Mesenchymal stem cell (in vitro differentiated cells and primary cell): Measurements from ENCODE around the gene CNKSR3.

Experiments
- DNase-seq: peaks from one replicate; pipeline ENCODE4 v3.0.0-alpha.2; 2013
- H2AFZ ChIP-seq: one replicate; pipeline ENCODE4 v1.6.1; 2013; ENCODE audit warnings: low read depth, mild to moderate bottlenecking, control low read depth, inconsistent platforms, low read length, moderate library complexity
- H2AK5ac ChIP-seq: 2 replicates; pipeline ENCODE4 v1.6.1; 2013; ENCODE audit warnings: low read length, moderate library complexity, mild to moderate bottlenecking, inconsistent platforms; ENCODE audit not compliant: severe bottlenecking
- H2BK120ac ChIP-seq: one replicate; pipeline ENCODE4 v1.6.1; 2013; ENCODE audit warnings: low read depth, mild to moderate bottlenecking, inconsistent platforms, low read length, moderate library complexity
- H2BK12ac ChIP-seq, 2 experiments: one replicate each; pipeline ENCODE4 v1.6.1; 2013; ENCODE audit warnings: inconsistent platforms in 2 of 2, low read length in 2 of 2, mild to moderate bottlenecking in 2 of 2, moderate library complexity in 2 of 2, control low read depth in 1 of 2
- H2BK15ac ChIP-seq: one replicate; pipeline ENCODE4 v1.6.1; 2013; ENCODE audit warnings: mild to moderate bottlenecking, low read depth, inconsistent platforms; ENCODE audit not compliant: poor library complexity, severe bottlenecking
- H2BK5ac ChIP-seq: 2 replicates; pipeline ENCODE4 v1.6.1; 2013; ENCODE audit warnings: low read depth, mild to moderate bottlenecking, low read length, control low read depth, inconsistent platforms; ENCODE audit not compliant: poor library complexity, severe bottlenecking
- H3K14ac ChIP-seq, 2 experiments: one replicate each; pipeline ENCODE4 v1.6.1; 2013; ENCODE audit warnings: inconsistent platforms in 2 of 2, low read length in 2 of 2, control low read depth in 1 of 2, mild to moderate bottlenecking in 1 of 2, moderate library complexity in 1 of 2
- H3K18ac ChIP-seq, 2 experiments: one replicate each; pipeline ENCODE4 v1.6.1; 2013; ENCODE audit warnings: inconsistent platforms in 2 of 2, low read length in 2 of 2, control low read depth in 1 of 2, low read depth in 1 of 2, mild to moderate bottlenecking in 1 of 2
- H3K23ac ChIP-seq, 2 experiments: one replicate each; pipeline ENCODE4 v1.6.1; 2013; ENCODE audit warnings: inconsistent platforms in 2 of 2, low read length in 2 of 2, mild to moderate bottlenecking in 2 of 2, moderate library complexity in 2 of 2, control low read depth in 1 of 2
- H3K27ac ChIP-seq: 2 replicates; pipeline ENCODE4 v1.5.1; 2013; ENCODE audit warnings: mild to moderate bottlenecking, moderate library complexity, low read length, control low read depth, inconsistent platforms; ENCODE audit not compliant: poor library complexity, severe bottlenecking
- H3K27me3 ChIP-seq, 2 experiments: 2 replicates each; pipeline versions ENCODE4 v1.6.1 to v1.7.0; 2013; ENCODE audit warnings: low read length in 2 of 2, mild to moderate bottlenecking in 2 of 2, moderate library complexity in 2 of 2, control low read depth in 1 of 2, inconsistent platforms in 1 of 2; ENCODE audit not compliant: control insufficient read depth in 1 of 2, insufficient read depth in 1 of 2
- H3K36me3 ChIP-seq, 2 experiments: 2 replicates each; pipeline versions ENCODE4 v1.6.1 to v1.7.0; 2013; ENCODE audit warnings: low read length in 2 of 2, control low read depth in 1 of 2, inconsistent platforms in 1 of 2, low read depth in 1 of 2, mild to moderate bottlenecking in 1 of 2; ENCODE audit not compliant: insufficient read depth in 2 of 2, control insufficient read depth in 1 of 2
- H3K4ac ChIP-seq, 2 experiments: one replicate each; pipeline ENCODE4 v1.6.1; 2013; ENCODE audit warnings: inconsistent platforms in 2 of 2, low read length in 2 of 2, mild to moderate bottlenecking in 2 of 2, moderate library complexity in 2 of 2, control low read depth in 1 of 2, low read depth in 1 of 2
- H3K4me1 ChIP-seq: 2 replicates; pipeline ENCODE4 v1.6.1; 2013; ENCODE audit warnings: low read depth, low read length, control low read depth; ENCODE audit not compliant: control insufficient read depth, insufficient read depth
- H3K4me2 ChIP-seq: 2 replicates; pipeline ENCODE4 v1.6.1; 2013; ENCODE audit warnings: low read length, mild to moderate bottlenecking, inconsistent platforms; ENCODE audit not compliant: poor library complexity, severe bottlenecking
- H3K4me3 ChIP-seq, 2 experiments: 2 replicates each; pipeline versions ENCODE4 v1.5.1 to v1.7.0; 2013; ENCODE audit warnings: low read length in 2 of 2, mild to moderate bottlenecking in 2 of 2, control low read depth in 1 of 2, low read depth in 1 of 2; ENCODE audit not compliant: insufficient read depth in 1 of 2
- H3K79me1 ChIP-seq: replicated peaks from 2 replicates; pipeline ENCODE4 v1.6.1; 2013; ENCODE audit warnings: mild to moderate bottlenecking, control low read depth, low read length, inconsistent platforms; ENCODE audit not compliant: poor library complexity, severe bottlenecking
- H3K9ac ChIP-seq: 2 replicates; pipeline ENCODE4 v1.7.0; 2013; ENCODE audit warnings: mild to moderate bottlenecking, low read length, moderate library complexity
- H3K9me3 ChIP-seq: 2 replicates; pipeline ENCODE4 v1.7.0; 2013; ENCODE audit warnings: mild to moderate bottlenecking, low read length; ENCODE audit not compliant: control insufficient read depth
- H4K8ac ChIP-seq: one replicate; pipeline ENCODE4 v1.6.1; 2013; ENCODE audit warnings: inconsistent platforms, mild to moderate bottlenecking, low read length, moderate library complexity
- H4K91ac ChIP-seq: one replicate; pipeline ENCODE4 v1.6.1; 2013; ENCODE audit warnings: mild to moderate bottlenecking, low read length, inconsistent platforms
- WGBS: methylation state at CpG from one replicate; pipeline ENCODE4 v1.1.7; 2013; ENCODE audit warnings: mixed read lengths; 5-methylcytosine and 5-hydroxymethylcytosine counted together

Gene CNKSR3

DNA sequence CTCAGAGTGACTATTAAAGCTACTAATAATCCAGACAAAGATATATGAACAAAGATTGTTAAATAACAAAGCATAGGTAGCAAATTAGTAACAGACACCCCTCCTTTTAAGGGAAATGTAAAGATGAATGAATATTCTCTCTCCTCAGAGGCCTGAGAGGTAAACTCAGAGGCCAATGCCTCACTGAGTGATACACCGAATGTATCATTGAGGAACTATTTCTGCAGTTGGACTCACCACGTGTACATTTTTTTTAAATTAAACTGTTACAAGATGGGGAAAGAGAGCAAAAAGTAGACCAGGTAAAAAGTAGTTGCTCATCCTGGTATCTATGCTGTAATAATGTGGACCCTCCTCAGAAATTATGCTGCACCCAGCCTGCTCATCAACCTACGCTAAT, 81.6 kb downstream of the CNKSR3 start:
- H2BK5ac ChIP-seq: no peak overlapping the region
- no peak overlapping the region for H3K4me2 ChIP-seq
- H2AFZ ChIP-seq: no peak overlapping the region
- H3K18ac ChIP-seq: no peak overlapping the region
- H3K79me1 ChIP-seq: peaks cover 20% of the 10 kb centered on the region
- H4K91ac ChIP-seq: no peak overlapping the region
- H3K14ac ChIP-seq: no peak overlapping the region
- no peak overlapping the region for H3K23ac ChIP-seq
- H3K36me3 ChIP-seq: peaks cover 0 to 6% of the 10 kb centered on the region in 2 experiments
- H2BK12ac ChIP-seq: no peak overlapping the region
- no peak overlapping the region for H3K4ac ChIP-seq
- H2BK15ac ChIP-seq: no peak overlapping the region
- no peak overlapping the region for H3K4me3 ChIP-seq
- H3K27me3 ChIP-seq: no peaks in the 10 kb centered on the region
- peaks cover 5% of the 10 kb centered on the region for H3K4me1 ChIP-seq
- no peak overlapping the region for H3K27ac ChIP-seq
- H4K8ac ChIP-seq: no peak overlapping the region
- 92% methylated on average over 3 of the region's 3 CpGs for WGBS
- peak overlapping the region; percentile 3 for H2AK5ac ChIP-seq
- H3K9ac ChIP-seq: no peak overlapping the region
- H2BK120ac ChIP-seq: no peak overlapping the region
- peaks cover 3% of the 10 kb centered on the region for H3K9me3 ChIP-seq
- DNase-seq: no peak

DNA sequence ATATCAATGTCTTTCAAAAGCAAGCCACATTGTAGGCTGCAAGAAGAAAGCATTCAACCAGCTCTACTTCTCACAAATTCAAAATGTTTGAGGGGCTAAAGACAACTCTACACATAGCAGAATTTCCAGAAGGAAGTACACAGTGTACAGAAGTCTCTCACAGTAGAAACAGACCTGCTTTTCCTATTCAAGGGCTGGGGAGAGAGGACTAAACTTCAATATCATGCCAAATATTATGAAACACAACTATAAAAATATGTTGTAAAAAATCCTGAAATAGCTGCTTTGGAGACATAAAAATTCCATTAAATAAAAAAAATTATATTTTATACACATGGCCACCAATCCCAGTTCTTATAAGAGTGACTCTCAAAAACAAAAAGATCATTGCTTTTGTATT, 83.0 kb downstream of the CNKSR3 start:
- Histone ChIP-seq H2AFZ (no peak overlapping the region), H3K4me2 (no peak overlapping the region), H3K27me3 (no peaks in the 10 kb centered on the region), H2BK12ac (no peak overlapping the region), H3K18ac (no peak overlapping the region), H2BK120ac (no peak overlapping the region), H4K8ac (no peak overlapping the region), H4K91ac (no peak overlapping the region), H3K4me1 (peaks cover 7% of the 10 kb centered on the region), H3K36me3 (peaks cover 0 to 6% of the 10 kb centered on the region in 2 experiments), H3K23ac (no peak overlapping the region), H2BK15ac (no peak overlapping the region), H3K4me3 (no peak overlapping the region), H3K4ac (no peak overlapping the region), H3K9me3 (peaks cover 3% of the 10 kb centered on the region), H2AK5ac (no peak overlapping the region), H2BK5ac (no peak overlapping the region), H3K79me1 (peaks cover 20% of the 10 kb centered on the region), H3K14ac (no peak overlapping the region), H3K9ac (no peak overlapping the region), H3K27ac (no peak overlapping the region)
- DNase-seq: no peak

DNA sequence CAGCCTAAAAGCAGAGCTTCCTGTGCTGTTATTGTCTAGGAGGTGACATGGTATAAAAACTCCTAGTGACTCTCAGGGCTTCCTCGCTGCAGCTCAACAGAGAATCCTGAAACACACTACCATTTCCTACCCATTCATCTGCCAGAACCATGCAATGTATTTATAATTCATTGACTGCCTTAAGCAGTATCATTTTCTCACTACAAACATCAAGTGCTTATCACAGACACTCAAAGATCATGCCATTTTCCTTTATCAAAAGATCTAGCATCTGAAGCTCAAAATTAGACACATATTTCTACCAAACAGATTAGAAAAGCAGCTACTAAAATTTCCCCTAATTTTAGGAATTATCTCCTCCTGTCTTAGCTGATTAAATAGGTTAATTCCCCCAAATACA, 83.5 kb downstream of the CNKSR3 start:
- H3K23ac ChIP-seq: no peak overlapping the region
- no peak overlapping the region for H3K4me3 ChIP-seq
- WGBS: 100% methylated on average over 1 of the region's 1 CpG

DNA sequence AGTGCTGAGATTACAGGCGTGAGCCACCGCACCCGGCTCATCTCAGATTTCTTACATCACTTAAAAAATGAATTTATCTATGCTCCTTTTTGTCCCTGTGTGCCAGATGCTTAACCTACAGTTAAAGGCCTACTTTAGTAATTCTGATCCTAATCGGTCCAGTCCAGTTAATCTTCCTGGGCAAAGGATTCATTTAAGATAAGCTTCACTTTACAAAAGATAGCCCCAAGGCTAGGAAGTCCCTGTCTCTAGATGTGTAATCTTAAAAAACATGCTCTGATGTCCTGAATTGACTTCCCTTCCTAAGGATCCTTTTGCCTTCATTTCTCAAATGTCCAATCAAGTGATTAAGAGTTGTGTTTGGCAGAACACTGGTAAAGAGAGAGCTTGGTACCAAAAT, 85.5 kb downstream of the CNKSR3 start:
- H3K27ac ChIP-seq: no peak overlapping the region
- no peak overlapping the region for H3K4ac ChIP-seq
- H2BK12ac ChIP-seq: no peak overlapping the region
- H3K36me3 ChIP-seq: peaks cover 6 to 12% of the 10 kb centered on the region in 2 experiments
- no peaks in the 10 kb centered on the region for H3K9me3 ChIP-seq
- no peak overlapping the region for H3K4me3 ChIP-seq
- no peaks in the 10 kb centered on the region for H3K27me3 ChIP-seq
- H3K14ac ChIP-seq: no peak overlapping the region
- no peak for DNase-seq
- no peak overlapping the region for H3K4me2 ChIP-seq
- peaks cover 7% of the 10 kb centered on the region for H3K4me1 ChIP-seq
- H3K23ac ChIP-seq: no peak overlapping the region
- H3K79me1 ChIP-seq: peaks cover 22% of the 10 kb centered on the region
- H2BK15ac ChIP-seq: no peak overlapping the region
- no peak overlapping the region for H2AFZ ChIP-seq
- no peak overlapping the region for H2BK120ac ChIP-seq
- no peak overlapping the region for H4K91ac ChIP-seq
- no peak overlapping the region for H2AK5ac ChIP-seq
- WGBS: 98% methylated on average over 4 of the region's 4 CpGs
- no peak overlapping the region for H2BK5ac ChIP-seq
- no peak overlapping the region for H3K18ac ChIP-seq
- H4K8ac ChIP-seq: no peak overlapping the region
- no peak overlapping the region for H3K9ac ChIP-seq

More for the DNA sequence above, 83.5 kb downstream of the CNKSR3 start:
- Histone ChIP-seq H4K91ac (no peak overlapping the region), H2AFZ (no peak overlapping the region), H3K27ac (no peak overlapping the region), H3K14ac (no peak overlapping the region), H3K4me2 (no peak overlapping the region), H2BK5ac (no peak overlapping the region), H3K36me3 (peaks cover 0 to 6% of the 10 kb centered on the region in 2 experiments), H3K79me1 (peaks cover 22% of the 10 kb centered on the region), H3K4me1 (peaks cover 7% of the 10 kb centered on the region), H2BK15ac (no peak overlapping the region), H3K27me3 (no peaks in the 10 kb centered on the region), H4K8ac (no peak overlapping the region), H3K9ac (no peak overlapping the region), H2AK5ac (no peak overlapping the region), H2BK12ac (no peak overlapping the region), H3K4ac (no peak overlapping the region), H3K9me3 (peaks cover 3% of the 10 kb centered on the region), H3K18ac (no peak overlapping the region), H2BK120ac (no peak overlapping the region)
- DNase-seq: no peak
